T-helper 17 cell (primary cell): ENCODE results near the gene ARR3. TPM values are rescaled to one million over a fixed set of nuclear protein-coding genes. Genes with fewer than 3 reads are reported as not detected.
"Not testable (repeated sequence)": the region's sequence is repeated elsewhere in the genome, so short reads cannot be mapped to it uniquely, and the experiment has no call there.

ENCODE experiments used
- ATAC-seq: fragments of 150-1000 bp; cut with Tn5 transposase; 2 replicates; pipeline ENCODE4 v1.10.0; 2021; ENCODE audit warnings: mild to moderate bottlenecking, moderate library complexity
- DNase-seq, 3 donors: peaks; one replicate each; pipeline versions ENCODE4 v3.0.0 to v3.0.0-alpha.2; 2020 to 2021
- H3K9me3 ChIP-seq: one replicate; pipeline ENCODE4 v1.7.0; 2013; ENCODE audit warnings: low read length, mild to moderate bottlenecking; ENCODE audit not compliant: control insufficient read depth, poor library complexity, severe bottlenecking
- H3K27ac Mint-ChIP-seq: one replicate; pipeline ENCODE4 v1.8.0; 2022; ENCODE audit warnings: mild to moderate bottlenecking, moderate library complexity, mixed read lengths
- H3K27me3 Mint-ChIP-seq: one replicate; pipeline ENCODE4 v1.8.0; 2022; ENCODE audit warnings: mixed read lengths
- H3K36me3 Mint-ChIP-seq: one replicate; pipeline ENCODE4 v1.8.0; 2022; ENCODE audit warnings: low read depth, mixed read lengths
- H3K4me1 Mint-ChIP-seq: one replicate; pipeline ENCODE4 v1.8.0; 2022; ENCODE audit warnings: mild to moderate bottlenecking, mixed read lengths
- H3K4me3 Mint-ChIP-seq: one replicate; pipeline ENCODE4 v1.8.0; 2022; ENCODE audit warnings: mild to moderate bottlenecking, moderate library complexity, mixed read lengths
- total RNA-seq, 4 donors: library from RNA in 2 of 4; stranded (reverse) in 2 of 4; gene quantifications; one replicate each; pipeline ENCODE4 v1.2.3 and lab custom pipeline; 2022 to 2026

ARR3 gene
- total RNA-seq, 2 donors from 2014 or later, result not detected

DNA sequence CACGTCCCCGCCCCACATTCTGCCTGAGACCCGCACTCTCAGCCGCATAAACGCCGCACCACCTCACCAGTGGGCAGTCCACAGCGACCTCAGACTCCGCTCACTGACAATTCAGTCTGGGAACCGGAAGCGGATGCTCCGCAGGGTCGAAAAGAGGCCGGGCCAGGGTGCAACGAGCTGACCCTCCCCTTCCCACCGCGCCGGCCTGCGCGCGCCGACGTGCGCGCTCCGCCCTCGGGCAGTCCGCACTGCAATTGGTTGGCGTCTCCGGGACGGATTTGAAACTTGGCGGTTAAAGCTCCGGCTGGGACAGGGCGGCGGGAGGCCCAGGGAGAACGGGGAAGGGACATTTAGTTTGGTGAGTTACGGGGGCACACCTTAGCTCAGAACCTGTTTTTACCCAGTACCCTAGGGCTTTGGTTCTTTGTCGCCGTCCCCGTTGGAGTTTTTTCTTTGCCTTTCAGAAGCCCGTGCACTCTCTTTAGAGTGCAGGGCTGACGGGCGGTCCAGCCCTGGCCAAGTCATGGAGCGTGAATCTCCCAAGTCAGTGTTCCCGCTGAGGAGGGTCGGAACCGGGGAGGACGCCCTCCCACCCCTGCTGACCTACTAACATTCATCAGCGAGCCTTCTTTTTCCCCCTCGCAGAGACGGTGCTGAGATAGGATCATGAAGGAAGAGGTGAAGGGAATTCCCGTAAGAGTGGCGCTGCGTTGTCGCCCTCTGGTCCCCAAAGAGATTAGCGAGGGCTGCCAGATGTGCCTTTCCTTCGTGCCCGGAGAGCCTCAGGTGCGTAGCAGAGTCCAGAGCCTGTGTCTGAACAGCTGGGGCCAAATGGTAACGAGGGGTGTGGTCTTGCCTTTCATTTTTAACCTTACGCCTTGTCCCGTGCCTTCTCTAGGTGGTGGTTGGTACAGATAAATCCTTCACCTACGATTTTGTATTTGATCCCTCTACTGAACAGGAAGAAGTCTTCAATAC is 21.9 kb downstream of the ARR3 start, which contains the start of the genes KIF4A and PDZD11:
Gene KIF4A (plus strand): TSS at position 312 of the 978 bp plus-strand sequence. CDS start 355 bp downstream, at position 667.
Gene PDZD11 (minus strand): TSS at position 135 of the 978 bp plus-strand sequence. CDS start 586 bp downstream, outside the sequence.
- DNase-seq (peak; percentile 51 to 64 (median 61)), ATAC-seq (peak; percentile 99)
- Mint-ChIP-seq H3K4me1 (peaks cover 3% of the 10 kb centered on the region), H3K27me3 (no peaks in the 10 kb centered on the region), H3K36me3 (no peaks in the 10 kb centered on the region), H3K4me3 (peak within 1 kb of the TSS; percentile 86), H3K27ac (no peak within 1 kb of the TSS)
- no peaks in the 10 kb centered on the region for H3K9me3 ChIP-seq

DNA sequence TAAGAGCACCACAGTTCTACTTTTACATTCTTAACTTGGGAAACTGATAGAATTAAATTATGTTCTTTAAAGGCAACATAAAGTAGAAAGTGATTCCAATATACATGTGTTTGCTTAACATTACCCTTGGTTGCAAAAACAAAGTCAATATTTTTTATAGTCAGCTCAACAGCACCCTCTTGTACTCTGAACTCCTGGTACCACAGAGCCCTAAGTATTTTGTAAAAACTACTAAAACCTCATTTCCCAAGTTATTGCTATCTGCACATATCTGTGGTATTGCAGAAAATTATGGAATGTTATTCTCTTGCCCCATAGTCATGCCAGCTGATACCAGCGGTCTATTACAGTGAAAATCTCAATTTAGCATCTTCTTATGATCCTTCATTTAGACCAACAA is 24.7 kb downstream of the ARR3 start:
- Mint-ChIP-seq H3K27ac (no peak overlapping the region), H3K27me3 (no peaks in the 10 kb centered on the region), H3K36me3 (no peaks in the 10 kb centered on the region), H3K4me3 (no peak overlapping the region), H3K4me1 (peaks cover 3% of the 10 kb centered on the region)
- ATAC-seq, result no peak
- H3K9me3 ChIP-seq, result no peaks in the 10 kb centered on the region
- DNase-seq, result no peak

DNA sequence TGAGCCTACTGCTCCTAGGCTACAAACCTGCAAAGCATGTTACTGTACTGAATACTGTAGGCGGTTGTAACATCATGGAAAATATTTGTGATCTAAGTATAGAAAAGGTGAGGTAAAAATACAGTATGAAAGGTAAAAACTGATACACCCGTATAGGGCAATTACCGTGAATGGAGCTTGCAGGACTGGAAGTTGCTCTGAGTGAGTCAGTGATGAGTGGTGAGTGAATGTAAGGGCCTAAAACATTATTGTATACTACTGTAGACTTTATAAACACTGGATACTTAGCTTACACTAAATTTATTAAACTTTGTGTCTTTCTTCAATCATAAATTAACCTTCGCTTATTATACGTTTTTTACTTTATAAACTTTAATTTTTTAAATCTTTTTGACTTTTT is 25.5 kb downstream of the ARR3 start:
- H3K36me3 Mint-ChIP-seq, result no peaks in the 10 kb centered on the region
- no peak for DNase-seq
- no peak overlapping the region for H3K27ac Mint-ChIP-seq
- H3K27me3 Mint-ChIP-seq, result no peaks in the 10 kb centered on the region
- ATAC-seq, result no peak
- H3K9me3 ChIP-seq, result no peaks in the 10 kb centered on the region
- H3K4me3 Mint-ChIP-seq, result no peak overlapping the region
- peaks cover 3% of the 10 kb centered on the region for H3K4me1 Mint-ChIP-seq

DNA sequence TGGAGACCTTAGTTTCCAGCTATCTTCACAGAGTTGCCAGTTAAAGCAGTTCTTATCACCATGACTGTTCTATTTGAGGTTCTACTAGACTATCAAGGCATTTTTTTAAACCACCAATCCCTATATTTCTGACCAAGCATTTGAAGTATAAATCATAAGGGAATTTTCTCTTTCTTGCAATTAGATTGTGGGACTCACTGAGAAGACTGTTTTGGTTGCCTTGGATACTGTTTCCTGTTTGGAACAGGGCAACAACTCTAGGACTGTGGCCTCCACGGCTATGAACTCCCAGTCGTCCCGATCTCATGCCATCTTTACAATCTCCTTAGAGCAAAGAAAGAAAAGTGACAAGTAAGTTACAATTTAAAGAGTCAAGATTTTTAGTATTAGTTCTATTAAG is 33.6 kb downstream of the ARR3 start:
- no peak for DNase-seq
- no peaks in the 10 kb centered on the region for H3K27me3 Mint-ChIP-seq
- H3K4me1 Mint-ChIP-seq, result peaks cover 5% of the 10 kb centered on the region
- no peak for ATAC-seq
- no peak overlapping the region for H3K4me3 Mint-ChIP-seq
- H3K9me3 ChIP-seq, result no peaks in the 10 kb centered on the region
- H3K27ac Mint-ChIP-seq, result peak overlapping the region; percentile 27
- H3K36me3 Mint-ChIP-seq, result no peaks in the 10 kb centered on the region

DNA sequence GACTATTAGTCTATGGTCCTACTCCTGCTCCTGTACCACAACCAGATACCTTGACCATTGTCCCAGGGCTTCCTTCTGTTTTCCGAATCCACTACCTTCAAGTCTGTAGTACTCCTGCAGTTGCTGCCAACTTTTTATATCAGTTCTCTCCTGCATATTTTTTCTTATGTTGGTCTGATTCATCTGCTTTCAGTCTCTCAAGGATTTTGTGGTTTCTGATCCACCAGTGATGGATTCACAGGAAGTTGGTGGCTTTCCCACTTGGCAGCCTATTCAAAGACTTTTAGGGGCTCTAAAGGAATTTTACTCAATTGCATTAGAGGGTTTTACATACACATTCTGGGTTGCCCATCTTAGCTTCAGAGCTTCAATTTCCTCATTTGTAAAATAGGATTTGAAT is 45.4 kb downstream of the ARR3 start:
- no peaks in the 10 kb centered on the region for H3K36me3 Mint-ChIP-seq
- no peaks in the 10 kb centered on the region for H3K27me3 Mint-ChIP-seq

DNA sequence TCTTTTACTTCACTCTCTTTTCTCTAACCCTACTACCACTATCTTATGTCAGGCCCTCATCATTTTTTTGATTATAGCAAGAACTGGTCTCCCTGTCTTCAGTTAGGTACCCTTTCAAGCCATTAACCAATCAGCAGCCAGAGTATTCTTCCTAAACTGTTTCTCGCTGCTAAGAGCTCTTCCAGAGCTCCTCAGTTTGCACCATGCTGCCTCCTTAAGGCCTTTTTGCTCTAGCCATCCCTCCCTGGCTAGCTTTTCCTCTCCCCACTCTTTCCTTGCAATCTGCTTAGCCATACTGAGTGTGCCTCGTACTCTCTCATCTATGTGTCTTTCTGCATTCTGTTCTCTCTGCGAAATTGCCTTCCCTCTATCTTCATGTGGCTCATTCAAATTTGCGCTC is 54.6 kb downstream of the ARR3 start:
- H3K9me3 ChIP-seq, result no peaks in the 10 kb centered on the region
- DNase-seq (no peak), ATAC-seq (no peak)
- no peak overlapping the region for H3K27ac Mint-ChIP-seq
- no peak overlapping the region for H3K4me3 Mint-ChIP-seq
- H3K36me3 Mint-ChIP-seq, result no peaks in the 10 kb centered on the region
- H3K27me3 Mint-ChIP-seq, result no peaks in the 10 kb centered on the region
- H3K4me1 Mint-ChIP-seq, result peaks cover 6% of the 10 kb centered on the region

More for the DNA sequence above, 45.4 kb downstream of the ARR3 start:
- no peak for DNase-seq
- no peaks in the 10 kb centered on the region for H3K9me3 ChIP-seq
- no peak overlapping the region for H3K27ac Mint-ChIP-seq
- H3K4me1 Mint-ChIP-seq, result peaks cover 3% of the 10 kb centered on the region
- no peak overlapping the region for H3K4me3 Mint-ChIP-seq
- no peak for ATAC-seq

DNA sequence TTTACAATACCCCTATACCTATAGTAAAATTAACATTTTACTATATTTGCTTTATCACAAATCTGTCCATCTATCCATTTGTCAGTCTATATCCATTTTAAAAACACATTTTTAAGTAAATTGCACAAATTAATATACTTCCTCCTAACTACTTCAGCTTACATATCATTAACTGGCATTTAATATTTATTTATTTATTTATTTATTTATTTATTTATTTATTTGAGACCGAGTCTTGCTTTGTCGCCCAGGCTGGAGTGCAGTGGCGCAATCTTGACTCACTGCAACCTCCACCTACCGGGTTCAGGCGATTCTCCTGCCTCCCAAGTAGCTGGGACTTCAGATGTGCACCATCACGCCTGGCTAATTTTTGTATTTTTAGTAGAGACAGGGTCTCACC is 55.5 kb downstream of the ARR3 start:
- not testable (repeated sequence) for ATAC-seq, DNase-seq, H3K36me3 Mint-ChIP-seq, H3K27ac Mint-ChIP-seq, H3K4me1 Mint-ChIP-seq, H3K27me3 Mint-ChIP-seq, H3K4me3 Mint-ChIP-seq, H3K9me3 ChIP-seq

DNA sequence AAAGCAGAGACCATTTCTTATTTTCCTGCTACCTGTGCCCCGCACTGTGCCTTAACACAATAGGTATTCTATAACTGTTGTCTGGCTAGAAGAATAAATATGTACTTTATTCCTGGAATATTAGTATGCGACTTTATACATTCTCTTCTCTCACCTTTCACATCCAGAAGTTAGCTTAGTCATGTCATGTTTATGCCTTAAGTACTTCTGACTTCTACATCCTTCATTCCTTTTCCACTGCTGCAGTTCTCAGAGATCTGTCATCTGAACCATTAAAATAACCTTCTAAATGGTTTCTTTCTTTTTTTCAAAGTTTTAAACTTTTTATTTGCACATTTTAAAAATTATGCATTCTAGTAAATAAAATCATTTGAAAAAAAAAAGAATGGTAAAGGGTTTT is 56.2 kb downstream of the ARR3 start:
- Mint-ChIP-seq H3K27me3 (no peaks in the 10 kb centered on the region), H3K36me3 (no peaks in the 10 kb centered on the region), H3K4me3 (no peak overlapping the region), H3K27ac (no peak overlapping the region), H3K4me1 (peaks cover 6% of the 10 kb centered on the region)
- ATAC-seq, result no peak
- no peak for DNase-seq
- H3K9me3 ChIP-seq, result no peaks in the 10 kb centered on the region

DNA sequence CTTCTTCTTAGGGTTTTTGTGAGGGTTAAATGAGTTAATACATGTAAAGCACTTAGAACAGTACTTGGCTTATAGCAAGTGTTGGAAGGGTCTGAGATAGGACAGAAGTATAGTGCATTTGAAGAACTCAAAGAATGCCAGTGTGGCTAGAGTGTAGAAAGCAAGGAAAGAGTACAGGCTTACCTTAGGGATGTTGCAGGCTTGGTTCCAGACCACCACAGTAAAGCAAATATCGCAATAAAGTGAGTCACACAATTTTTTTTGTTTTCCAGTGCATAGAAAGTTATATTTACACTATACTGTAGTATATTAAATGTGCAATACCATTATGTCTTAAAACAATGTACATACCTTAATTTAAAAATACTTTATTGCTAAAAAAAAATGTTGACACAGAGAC is 63.0 kb downstream of the ARR3 start:
- H3K4me1 Mint-ChIP-seq, result no peaks in the 10 kb centered on the region
- H3K27ac Mint-ChIP-seq, result peak overlapping the region; percentile 19
- DNase-seq (no peak), ATAC-seq (no peak)
- H3K27me3 Mint-ChIP-seq, result no peaks in the 10 kb centered on the region
- H3K36me3 Mint-ChIP-seq, result peaks cover 2% of the 10 kb centered on the region
- no peaks in the 10 kb centered on the region for H3K9me3 ChIP-seq
- no peak overlapping the region for H3K4me3 Mint-ChIP-seq

Other genes with a start within 250 kb of the ARR3 start
- gene AWAT2, start 218.4 kb upstream of the ARR3 start, total RNA-seq, result not detected
- gene OTUD6A, start 205.9 kb upstream of the ARR3 start, total RNA-seq, result not detected
- 10 to 100 TPM; 54.0 to 56.1 TPM for gene IGBP1, start 134.9 kb upstream of the ARR3 start, total RNA-seq
- not detected for gene DGAT2L6, start 90.9 kb upstream of the ARR3 start, total RNA-seq
- gene AWAT1, start 33.7 kb upstream of the ARR3 start, total RNA-seq, result not detected
- under 1 TPM in 1 of 2 donors, not detected in 1; 0.17 TPM for gene P2RY4, start 8.1 kb upstream of the ARR3 start, total RNA-seq
- gene RAB41, start 13.8 kb downstream of the ARR3 start, total RNA-seq, result not detected
- 10 to 100 TPM; 12.1 to 13.4 TPM for gene PDZD11, start 21.6 kb downstream of the ARR3 start, total RNA-seq
- under 1 TPM; 0.05 to 0.23 TPM for gene KIF4A, start 21.8 kb downstream of the ARR3 start, total RNA-seq
- not detected for gene GDPD2, start 155.0 kb downstream of the ARR3 start, total RNA-seq
- gene DLG3, start 176.5 kb downstream of the ARR3 start, total RNA-seq, result 10 to 100 TPM; 12.5 to 12.8 TPM